Neural cell (in vitro differentiated cells): ENCODE data around the gene TXK. TPM values are rescaled to one million over a fixed set of nuclear protein-coding genes. Genes with fewer than 3 reads are reported as not detected.

Experiments
- H2AFZ ChIP-seq: fragments of 200-600, 300-800 bp; sonication (generic), shearing (Covaris generic); 2 replicates; pipeline ENCODE4 v1.6.0; 2014; ENCODE audit warnings: low read depth, mild to moderate bottlenecking, antibody characterized with exemption, low read length, moderate library complexity
- H3F3A ChIP-seq: fragments of 200-600 bp; shearing (Covaris generic); 2 replicates; pipeline ENCODE4 v1.6.1; 2016; ENCODE audit warnings: mild to moderate bottlenecking, moderate library complexity, mixed read lengths, antibody characterized with exemption, low read length; ENCODE audit not compliant: insufficient read depth, poor library complexity, severe bottlenecking
- H3K27ac ChIP-seq: fragments of 200-600, 300-800 bp; sonication (generic), shearing (Covaris generic); 2 replicates; pipeline ENCODE4 v1.5.1; 2014; ENCODE audit warnings: mild to moderate bottlenecking, low read length, moderate library complexity
- H3K27me3 ChIP-seq: fragments of 300-800, 200-600 bp; sonication (generic), shearing (Covaris generic); 2 replicates; pipeline ENCODE4 v1.6.0; 2014; ENCODE audit warnings: mild to moderate bottlenecking, low read depth, low read length, moderate library complexity; ENCODE audit not compliant: insufficient read depth
- H3K36me3 ChIP-seq: fragments of 300-800, 200-600 bp; sonication (generic), shearing (Covaris generic); 2 replicates; pipeline ENCODE4 v1.5.1; 2014; ENCODE audit warnings: mild to moderate bottlenecking, antibody characterized with exemption, low read length, moderate library complexity; ENCODE audit not compliant: insufficient read depth
- H3K4me2 ChIP-seq: fragments of 300-800, 200-600 bp; sonication (generic), shearing (Covaris generic); 2 replicates; pipeline ENCODE4 v1.6.0; 2014; ENCODE audit warnings: mild to moderate bottlenecking, low read length
- H3K4me3 ChIP-seq: fragments of 300-800, 200-600 bp; sonication (generic), shearing (Covaris generic); 2 replicates; pipeline ENCODE4 v1.5.1; 2014; ENCODE audit warnings: mild to moderate bottlenecking, low read length, moderate library complexity
- H3K79me2 ChIP-seq: fragments of 200-600 bp; shearing (Covaris generic); replicated peaks from 2 replicates; pipeline ENCODE4 v1.6.0; 2014; ENCODE audit warnings: mild to moderate bottlenecking, low read length, moderate library complexity; ENCODE audit not compliant: insufficient read depth
- H3K9ac ChIP-seq: fragments of 300-800, 200-600 bp; sonication (generic), shearing (Covaris generic); 2 replicates; pipeline ENCODE4 v1.6.1; 2016; ENCODE audit warnings: mild to moderate bottlenecking, low read length, mixed read lengths
- H3K9me2 ChIP-seq: fragments of 200-600 bp; shearing (Covaris generic); 2 replicates; pipeline ENCODE4 v1.6.1; 2016; ENCODE audit warnings: mild to moderate bottlenecking, low read length, mixed read lengths; ENCODE audit not compliant: insufficient read depth
- H3K9me3 ChIP-seq: fragments of 200-600, 300-800 bp; sonication (generic), shearing (Covaris generic); 2 replicates; pipeline ENCODE4 v1.6.1; 2016; ENCODE audit warnings: mild to moderate bottlenecking, mixed run types, low read length, moderate library complexity, mixed read lengths
- H4K20me1 ChIP-seq: fragments of 200-600 bp; shearing (Covaris generic); 2 replicates; pipeline ENCODE4 v1.6.1; 2016; ENCODE audit warnings: mild to moderate bottlenecking, mixed run types; ENCODE audit not compliant: insufficient read depth
- EP300 ChIP-seq: fragments of 450-650 bp; conservative IDR thresholded peaks from 2 replicates; pipeline ENCODE4 v1.6.1; 2014; ENCODE audit warnings: antibody characterized with exemption, mild to moderate bottlenecking, moderate library complexity; ENCODE audit not compliant: poor library complexity, severe bottlenecking
- MXI1 ChIP-seq: fragments of 450-650 bp; conservative IDR thresholded peaks from 2 replicates; pipeline ENCODE4 v1.6.1; 2014; ENCODE audit warnings: antibody characterized with exemption, mild to moderate bottlenecking; ENCODE audit not compliant: poor library complexity, severe bottlenecking
- RAD21 ChIP-seq: fragments of 450-650 bp; conservative IDR thresholded peaks from 2 replicates; pipeline ENCODE4 v1.6.1; 2014; ENCODE audit warnings: antibody characterized with exemption, mild to moderate bottlenecking, moderate library complexity
- SMC3 ChIP-seq: fragments of 450-650 bp; conservative IDR thresholded peaks from 2 replicates; pipeline ENCODE4 v1.6.1; 2014; ENCODE audit warnings: antibody characterized with exemption, mild to moderate bottlenecking, moderate library complexity; ENCODE audit not compliant: poor library complexity
- TAF1 ChIP-seq: IDR thresholded peaks from 2 replicates; pipeline ENCODE4 v1.6.1; 2012; ENCODE audit warnings: low read depth
- polyA plus RNA-seq: library from polyadenylated mRNA; depleted of rRNA; stranded (reverse); fragments of >200 nt; gene quantifications from 2 replicates; pipeline ENCODE4 v1.2.3, GENCODE V29; 2014
- TF ChIP-seq, protein P1 (sequence below): IDR thresholded peaks from 2 replicates; pipeline ENCODE4 v1.6.1; 2012; ENCODE audit warnings: borderline replicate concordance
- TF ChIP-seq, protein P2 (sequence below): fragments of 450-650 bp; IDR thresholded peaks from 2 replicates; pipeline ENCODE4 v1.5.1; 2014; ENCODE audit warnings: antibody characterized with exemption, mild to moderate bottlenecking, moderate library complexity; ENCODE audit not compliant: poor library complexity, severe bottlenecking

Gene TXK
- polyA plus RNA-seq, 1 donor from 2014 or later: not detected

GRCh38 chr4:48162162-48162561 lies 28.1 kb upstream of the TXK start:
- no peaks in the 10 kb centered on the region for H3K9me2 ChIP-seq
- H3F3A ChIP-seq: no peaks in the 10 kb centered on the region
- H3K9ac ChIP-seq: no peak overlapping the region
- H3K36me3 ChIP-seq: no peaks in the 10 kb centered on the region
- TF ChIP-seq, protein P1, sequence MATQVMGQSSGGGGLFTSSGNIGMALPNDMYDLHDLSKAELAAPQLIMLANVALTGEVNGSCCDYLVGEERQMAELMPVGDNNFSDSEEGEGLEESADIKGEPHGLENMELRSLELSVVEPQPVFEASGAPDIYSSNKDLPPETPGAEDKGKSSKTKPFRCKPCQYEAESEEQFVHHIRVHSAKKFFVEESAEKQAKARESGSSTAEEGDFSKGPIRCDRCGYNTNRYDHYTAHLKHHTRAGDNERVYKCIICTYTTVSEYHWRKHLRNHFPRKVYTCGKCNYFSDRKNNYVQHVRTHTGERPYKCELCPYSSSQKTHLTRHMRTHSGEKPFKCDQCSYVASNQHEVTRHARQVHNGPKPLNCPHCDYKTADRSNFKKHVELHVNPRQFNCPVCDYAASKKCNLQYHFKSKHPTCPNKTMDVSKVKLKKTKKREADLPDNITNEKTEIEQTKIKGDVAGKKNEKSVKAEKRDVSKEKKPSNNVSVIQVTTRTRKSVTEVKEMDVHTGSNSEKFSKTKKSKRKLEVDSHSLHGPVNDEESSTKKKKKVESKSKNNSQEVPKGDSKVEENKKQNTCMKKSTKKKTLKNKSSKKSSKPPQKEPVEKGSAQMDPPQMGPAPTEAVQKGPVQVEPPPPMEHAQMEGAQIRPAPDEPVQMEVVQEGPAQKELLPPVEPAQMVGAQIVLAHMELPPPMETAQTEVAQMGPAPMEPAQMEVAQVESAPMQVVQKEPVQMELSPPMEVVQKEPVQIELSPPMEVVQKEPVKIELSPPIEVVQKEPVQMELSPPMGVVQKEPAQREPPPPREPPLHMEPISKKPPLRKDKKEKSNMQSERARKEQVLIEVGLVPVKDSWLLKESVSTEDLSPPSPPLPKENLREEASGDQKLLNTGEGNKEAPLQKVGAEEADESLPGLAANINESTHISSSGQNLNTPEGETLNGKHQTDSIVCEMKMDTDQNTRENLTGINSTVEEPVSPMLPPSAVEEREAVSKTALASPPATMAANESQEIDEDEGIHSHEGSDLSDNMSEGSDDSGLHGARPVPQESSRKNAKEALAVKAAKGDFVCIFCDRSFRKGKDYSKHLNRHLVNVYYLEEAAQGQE: no peak
- TF ChIP-seq SMC3 (no peak), EP300 (no peak), MXI1 (no peak)
- TF ChIP-seq, protein P2, sequence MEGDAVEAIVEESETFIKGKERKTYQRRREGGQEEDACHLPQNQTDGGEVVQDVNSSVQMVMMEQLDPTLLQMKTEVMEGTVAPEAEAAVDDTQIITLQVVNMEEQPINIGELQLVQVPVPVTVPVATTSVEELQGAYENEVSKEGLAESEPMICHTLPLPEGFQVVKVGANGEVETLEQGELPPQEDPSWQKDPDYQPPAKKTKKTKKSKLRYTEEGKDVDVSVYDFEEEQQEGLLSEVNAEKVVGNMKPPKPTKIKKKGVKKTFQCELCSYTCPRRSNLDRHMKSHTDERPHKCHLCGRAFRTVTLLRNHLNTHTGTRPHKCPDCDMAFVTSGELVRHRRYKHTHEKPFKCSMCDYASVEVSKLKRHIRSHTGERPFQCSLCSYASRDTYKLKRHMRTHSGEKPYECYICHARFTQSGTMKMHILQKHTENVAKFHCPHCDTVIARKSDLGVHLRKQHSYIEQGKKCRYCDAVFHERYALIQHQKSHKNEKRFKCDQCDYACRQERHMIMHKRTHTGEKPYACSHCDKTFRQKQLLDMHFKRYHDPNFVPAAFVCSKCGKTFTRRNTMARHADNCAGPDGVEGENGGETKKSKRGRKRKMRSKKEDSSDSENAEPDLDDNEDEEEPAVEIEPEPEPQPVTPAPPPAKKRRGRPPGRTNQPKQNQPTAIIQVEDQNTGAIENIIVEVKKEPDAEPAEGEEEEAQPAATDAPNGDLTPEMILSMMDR: no peak
- no peaks in the 10 kb centered on the region for H3K9me3 ChIP-seq
- no peaks in the 10 kb centered on the region for H3K27me3 ChIP-seq
- no peak overlapping the region for H2AFZ ChIP-seq
- H3K4me2 ChIP-seq: no peak overlapping the region
- no peak overlapping the region for H3K27ac ChIP-seq
- H4K20me1 ChIP-seq: no peaks in the 10 kb centered on the region
- no peaks in the 10 kb centered on the region for H3K79me2 ChIP-seq
- no peak overlapping the region for H3K4me3 ChIP-seq

DNA sequence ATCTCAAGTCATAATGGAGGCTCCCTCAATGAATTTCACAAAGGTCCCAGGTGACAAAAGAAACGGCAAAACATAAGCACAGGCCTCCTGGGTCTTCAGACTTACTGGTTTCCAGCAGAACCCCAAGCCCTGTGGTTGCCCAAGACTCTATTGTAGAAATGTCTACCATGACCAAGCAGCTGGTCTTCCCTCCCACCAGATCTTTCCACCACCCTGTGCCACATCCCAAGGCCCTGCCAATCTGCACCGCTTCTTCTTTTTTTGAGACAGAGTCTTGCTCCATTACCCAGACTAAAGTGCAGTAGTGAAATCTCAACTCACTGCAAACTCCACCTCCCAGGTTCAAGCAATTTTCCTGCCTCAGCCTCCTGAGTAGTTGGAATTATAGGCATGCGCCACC lies 23.2 kb upstream of the TXK start:
- Histone ChIP-seq H2AFZ (no peak overlapping the region), H3K9me3 (peaks cover 12% of the 10 kb centered on the region), H4K20me1 (no peaks in the 10 kb centered on the region), H3F3A (no peaks in the 10 kb centered on the region), H3K4me2 (no peak overlapping the region), H3K27ac (no peak overlapping the region), H3K36me3 (no peaks in the 10 kb centered on the region), H3K4me3 (no peak overlapping the region), H3K27me3 (no peaks in the 10 kb centered on the region), H3K79me2 (no peaks in the 10 kb centered on the region), H3K9ac (no peak overlapping the region), H3K9me2 (no peaks in the 10 kb centered on the region)
- TF ChIP-seq EP300: no peak
- TF ChIP-seq TAF1: no peak
- TF ChIP-seq, protein P1: no peak
- TF ChIP-seq SMC3: no peak
- TF ChIP-seq RAD21: no peak
- TF ChIP-seq, protein P2: no peak
- no peak for TF ChIP-seq MXI1
